WI38 (cell line): ENCODE results near the gene PRPF18.

ENCODE experiments used
- H3K4me3 ChIP-seq: 2 replicates; pipeline ENCODE4 v1.5.1; 2011; ENCODE audit warnings: low read depth, mild to moderate bottlenecking, control low read depth, low read length
- TF ChIP-seq, protein P1 (sequence below): IDR thresholded peaks from 2 replicates; pipeline ENCODE4 v1.5.1; 2012; ENCODE audit warnings: low read depth, mild to moderate bottlenecking, control low read depth, low read length

Gene PRPF18

DNA sequence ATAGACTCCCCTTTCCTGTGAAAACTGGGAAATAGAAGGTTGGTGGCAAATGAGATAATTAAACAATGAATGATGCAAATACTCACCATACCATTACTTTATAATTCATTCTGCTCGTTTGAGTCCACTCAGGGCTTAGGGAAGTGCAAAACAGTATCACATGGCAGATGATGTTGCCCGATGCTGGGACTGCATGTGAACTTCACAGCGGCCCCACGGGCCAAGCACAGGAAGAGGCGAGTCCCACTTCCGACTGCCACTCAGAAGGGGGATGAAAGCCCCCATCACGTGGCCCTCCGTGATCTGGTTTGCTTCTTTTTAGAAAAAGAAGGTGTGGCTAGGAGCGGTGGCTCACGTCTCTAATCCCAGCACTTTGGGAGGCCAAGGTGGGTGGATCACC is 71.5 kb downstream of the PRPF18 start:
- H3K4me3 ChIP-seq = no peak overlapping the region
- TF ChIP-seq, protein P1, sequence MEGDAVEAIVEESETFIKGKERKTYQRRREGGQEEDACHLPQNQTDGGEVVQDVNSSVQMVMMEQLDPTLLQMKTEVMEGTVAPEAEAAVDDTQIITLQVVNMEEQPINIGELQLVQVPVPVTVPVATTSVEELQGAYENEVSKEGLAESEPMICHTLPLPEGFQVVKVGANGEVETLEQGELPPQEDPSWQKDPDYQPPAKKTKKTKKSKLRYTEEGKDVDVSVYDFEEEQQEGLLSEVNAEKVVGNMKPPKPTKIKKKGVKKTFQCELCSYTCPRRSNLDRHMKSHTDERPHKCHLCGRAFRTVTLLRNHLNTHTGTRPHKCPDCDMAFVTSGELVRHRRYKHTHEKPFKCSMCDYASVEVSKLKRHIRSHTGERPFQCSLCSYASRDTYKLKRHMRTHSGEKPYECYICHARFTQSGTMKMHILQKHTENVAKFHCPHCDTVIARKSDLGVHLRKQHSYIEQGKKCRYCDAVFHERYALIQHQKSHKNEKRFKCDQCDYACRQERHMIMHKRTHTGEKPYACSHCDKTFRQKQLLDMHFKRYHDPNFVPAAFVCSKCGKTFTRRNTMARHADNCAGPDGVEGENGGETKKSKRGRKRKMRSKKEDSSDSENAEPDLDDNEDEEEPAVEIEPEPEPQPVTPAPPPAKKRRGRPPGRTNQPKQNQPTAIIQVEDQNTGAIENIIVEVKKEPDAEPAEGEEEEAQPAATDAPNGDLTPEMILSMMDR = no peak

DNA sequence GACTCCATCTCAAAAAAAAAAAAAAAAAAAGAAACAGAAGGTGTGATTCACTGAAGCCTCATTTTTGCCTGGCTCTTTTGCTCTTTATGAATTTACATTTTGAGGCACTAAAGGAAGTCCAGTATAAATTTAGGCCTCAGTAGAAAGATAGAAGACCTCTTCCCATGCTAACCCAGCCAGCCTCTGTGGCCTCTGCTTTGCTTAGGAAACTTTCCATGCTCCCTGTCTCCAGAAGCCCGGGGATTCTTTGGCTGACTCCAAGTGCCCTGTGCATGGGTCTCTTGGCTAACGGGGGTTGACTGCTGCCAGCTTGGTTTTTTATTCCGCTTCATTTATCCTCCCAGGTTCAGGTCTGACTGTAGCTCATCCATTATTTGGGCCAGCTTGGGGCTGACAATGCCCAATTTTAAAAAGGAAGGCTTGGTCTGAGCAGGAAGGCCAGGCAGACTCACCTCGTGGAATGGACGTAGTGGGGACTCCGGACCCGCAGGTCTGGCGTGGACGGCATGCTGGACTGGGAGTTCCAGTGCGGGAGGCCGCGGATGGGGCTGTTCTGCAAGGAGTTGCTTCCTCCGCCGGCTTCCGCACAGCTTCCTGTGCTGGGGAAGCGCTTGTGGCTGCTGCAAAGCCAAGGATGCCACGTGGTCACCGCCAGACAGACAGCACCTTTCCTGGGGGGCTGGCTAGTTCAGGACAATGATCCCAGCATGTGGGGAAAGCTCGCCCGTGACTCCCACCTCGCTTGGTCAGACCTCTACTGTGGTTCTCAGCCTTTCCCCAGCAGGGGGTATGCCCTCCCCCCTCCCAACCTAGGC is 72.3 kb downstream of the PRPF18 start:
- no peak overlapping the region for H3K4me3 ChIP-seq

DNA sequence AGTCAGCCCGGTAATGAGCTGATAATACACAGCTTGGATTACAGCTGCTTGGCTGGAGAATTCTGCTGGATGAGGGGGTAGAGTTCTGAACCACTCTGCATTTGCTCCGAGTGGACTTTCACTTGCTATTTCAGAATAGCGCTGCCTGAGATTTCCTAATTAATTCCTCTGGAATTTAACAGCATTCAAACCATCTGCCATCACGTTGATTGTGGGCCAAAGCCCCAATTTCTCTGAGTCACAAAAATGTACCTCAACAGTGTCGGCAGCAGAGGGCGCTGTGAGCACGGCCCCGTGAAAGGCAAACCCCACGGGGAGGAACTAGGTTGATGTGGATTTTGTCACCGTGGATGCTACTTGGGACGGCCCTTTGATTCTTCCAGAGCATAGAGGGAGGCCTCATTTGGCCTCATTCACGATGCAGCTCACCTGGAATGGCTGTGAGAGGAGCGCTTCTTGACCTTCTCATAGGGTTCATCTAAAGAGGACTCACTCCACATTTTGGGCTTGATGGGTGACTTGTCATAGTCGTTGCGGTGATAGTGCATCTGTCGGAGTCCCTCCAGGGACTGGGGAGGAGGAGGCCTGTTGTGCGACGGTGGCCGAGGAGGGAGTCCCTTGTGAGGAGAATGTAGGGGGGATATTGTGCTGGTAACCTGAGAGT is 73.3 kb downstream of the PRPF18 start:
- TF ChIP-seq, protein P1 = peak; percentile 78
- H3K4me3 ChIP-seq = no peak overlapping the region

More for the DNA sequence above, 72.3 kb downstream of the PRPF18 start:
- TF ChIP-seq, protein P1 = no peak

DNA sequence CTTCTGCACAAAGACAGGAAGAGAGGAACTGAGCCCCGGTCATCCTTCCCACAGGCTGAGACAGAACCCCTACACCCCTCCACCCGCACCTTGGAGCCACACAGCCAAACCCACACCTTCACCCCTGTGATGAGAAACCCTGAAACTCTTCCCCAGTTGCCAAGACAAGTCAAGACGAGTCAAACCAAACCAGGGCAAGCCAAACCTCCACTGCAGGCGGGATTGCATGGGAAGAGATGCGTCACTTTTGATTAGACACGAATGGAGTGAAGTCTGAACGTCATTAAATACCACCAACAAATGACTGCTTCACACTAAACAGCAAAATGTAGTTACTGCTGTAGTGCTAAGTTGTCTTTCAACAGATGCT is 73.8 kb downstream of the PRPF18 start:
- TF ChIP-seq, protein P1 = no peak
- H3K4me3 ChIP-seq = no peak overlapping the region

DNA sequence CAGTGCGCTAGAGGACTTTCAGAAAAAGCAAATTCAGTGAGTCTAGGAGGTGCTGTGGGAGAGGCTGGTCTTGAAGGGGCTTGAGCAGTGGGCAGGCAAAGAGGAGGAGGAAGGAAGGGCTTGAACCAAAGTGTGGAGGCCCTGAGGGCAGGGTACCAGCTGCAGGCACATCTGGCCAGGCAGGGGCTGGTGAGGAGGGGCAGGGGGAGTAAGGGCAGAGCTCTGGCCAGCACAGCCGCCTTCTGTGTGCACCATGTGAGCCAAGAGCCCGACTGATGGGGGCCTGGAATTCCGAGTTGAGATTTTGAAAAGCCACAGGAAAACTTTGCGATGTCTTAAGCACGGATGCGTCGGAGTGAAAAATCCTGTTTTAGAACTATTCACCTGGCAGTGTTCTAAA is 74.5 kb downstream of the PRPF18 start:
- H3K4me3 ChIP-seq = no peak overlapping the region
- TF ChIP-seq, protein P1 = no peak

DNA sequence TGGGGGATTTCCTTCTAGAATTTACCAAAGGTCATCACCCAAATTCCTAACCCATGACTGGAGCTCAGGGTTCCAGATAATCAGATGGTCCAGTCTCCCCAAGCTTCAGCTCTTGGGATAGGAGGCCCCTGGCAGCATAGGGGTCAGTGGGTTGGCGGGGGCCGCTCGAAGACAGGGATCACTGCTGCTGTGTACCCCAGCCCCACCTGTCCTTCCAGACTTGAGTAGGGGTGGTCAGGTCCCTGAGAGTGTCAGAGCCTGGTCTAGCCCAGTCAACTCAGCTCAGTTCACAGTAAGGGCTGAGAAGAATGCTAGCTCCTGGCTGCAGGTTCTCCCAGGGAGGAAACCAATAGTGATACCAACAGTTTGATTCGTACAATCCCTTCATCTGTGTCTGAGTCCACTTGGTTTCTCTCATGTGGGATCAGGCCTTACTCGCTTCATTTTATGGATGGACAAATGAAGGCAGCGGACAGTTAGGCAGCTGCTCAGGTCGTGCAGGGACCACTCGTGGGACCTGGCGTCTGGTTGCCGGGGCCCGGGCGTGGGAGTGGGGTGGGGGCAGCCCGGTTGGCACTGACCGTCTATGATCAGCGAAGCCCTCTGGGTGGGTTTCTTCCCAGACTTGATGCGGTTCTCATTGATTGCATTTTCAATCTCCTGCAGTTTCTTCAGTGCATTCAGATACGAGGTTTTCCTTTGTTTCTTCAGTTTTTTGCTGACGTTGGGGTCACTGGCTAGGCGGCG is 78.9 kb downstream of the PRPF18 start:
- H3K4me3 ChIP-seq = no peak overlapping the region
- TF ChIP-seq, protein P1 = no peak

DNA sequence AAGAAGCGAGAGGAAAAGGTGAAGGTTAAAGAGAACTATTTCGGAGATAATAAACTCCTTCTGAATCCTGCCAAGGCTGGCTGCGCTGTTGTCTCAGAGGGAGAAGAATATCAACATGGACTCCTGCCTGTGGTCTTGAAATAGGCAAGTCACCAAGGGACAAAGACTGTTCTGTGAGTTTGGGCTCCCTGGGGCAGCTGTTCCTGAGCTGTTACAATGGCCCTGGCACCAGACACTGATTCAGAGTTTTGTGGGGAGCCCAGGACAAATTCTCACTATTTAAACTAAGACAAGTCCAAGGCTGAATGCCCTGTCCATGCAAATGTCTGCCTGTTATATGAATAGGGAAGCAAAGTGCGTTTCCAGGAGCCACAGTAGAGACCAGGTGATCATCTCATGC is 81.4 kb downstream of the PRPF18 start:
- H3K4me3 ChIP-seq = no peak overlapping the region
- TF ChIP-seq, protein P1 = no peak
